ENCODE data around the gene SFSWAP. TPM values are rescaled to one million over a fixed set of nuclear protein-coding genes. Genes with fewer than 3 reads are reported as not detected.

Gene SFSWAP
- total and polyA plus RNA-seq, 4 donors = 6.1 to 21.6 (median 10.1) TPM

GRCh38 chr12:131765961-131766360, 55.1 kb downstream of the SFSWAP start:
- Histone ChIP-seq H3K4me3 (ENCODE audit: low read depth in 1 of 3, low read length in 3 of 3) (no peak overlapping the region), H3K4me1 (ENCODE audit: control insufficient read depth in 4 of 4, insufficient read depth in 4 of 4, low read length in 3 of 4) (no peaks in the 10 kb centered on the region), H3K9ac (ENCODE audit: low read depth in 1 of 2, low read length in 2 of 2) (no peak overlapping the region), H3K9me3 (ENCODE audit: control insufficient read depth in 4 of 4, low read length in 3 of 4) (no peaks in the 10 kb centered on the region), H3K27ac (ENCODE audit: low read depth in 1 of 2, low read length in 2 of 2) (no peak overlapping the region), H3K36me3 (ENCODE audit: control insufficient read depth in 4 of 4, insufficient read depth in 3 of 4, low read depth in 1 of 4, low read length in 3 of 4) (peaks cover 15 to 72% (median 52%) of the 10 kb centered on the region in 4 donors), H3K27me3 (ENCODE audit: control insufficient read depth in 4 of 4, insufficient read depth in 4 of 4, low read length in 3 of 4) (no peaks in the 10 kb centered on the region)
- TF ChIP-seq EGR1 (IDR thresholded peaks at IDR 0.05; ENCODE audit: low read depth in 2 of 2) = no peak
- no peak for TF ChIP-seq HNF4A (conservative IDR thresholded peaks at IDR 0.05)
- TF ChIP-seq TAF1 (conservative IDR thresholded peaks at IDR 0.05) = no peak
- TF ChIP-seq SP1 (IDR thresholded peaks at IDR 0.05) = no peak
- no peak for TF ChIP-seq FOXA2 (IDR thresholded peaks at IDR 0.05)
- TF ChIP-seq JUND (IDR thresholded peaks at IDR 0.05) = no peak
- WGBS = 99% methylated on average over 10 of the region's 10 CpGs
- DNase-seq (ENCODE audit: low spot score) = no peak

GRCh38 chr12:131766382-131767107, 55.7 kb downstream of the SFSWAP start:
- DNase-seq (ENCODE audit: low spot score) = no peak
- no peak overlapping the region for H3K4me3 ChIP-seq (ENCODE audit: low read depth in 1 of 3, low read length in 3 of 3)
- no peaks in the 10 kb centered on the region for H3K4me1 ChIP-seq (ENCODE audit: control insufficient read depth in 4 of 4, insufficient read depth in 4 of 4, low read length in 3 of 4)
- TF ChIP-seq HNF4A (conservative IDR thresholded peaks at IDR 0.05) = no peak
- no peak for TF ChIP-seq FOXA2 (IDR thresholded peaks at IDR 0.05)
- no peak for TF ChIP-seq FOXA1 (IDR thresholded peaks at IDR 0.05)
- TF ChIP-seq CTCF (IDR thresholded peaks at IDR 0.05; ENCODE audit: low read depth, low read length, missing input control) = no peak
- TF ChIP-seq TAF1 (conservative IDR thresholded peaks at IDR 0.05) = no peak
- TF ChIP-seq YY1 (IDR thresholded peaks at IDR 0.05) = no peak
- TF ChIP-seq RAD21 (IDR thresholded peaks at IDR 0.05) = no peak
- no peaks in the 10 kb centered on the region for H3K9me3 ChIP-seq (ENCODE audit: control insufficient read depth in 4 of 4, low read length in 3 of 4)
- H3K9ac ChIP-seq (ENCODE audit: low read depth in 1 of 2, low read length in 2 of 2) = no peak overlapping the region
- WGBS = 97% methylated on average over 15 of the region's 17 CpGs
- H3K27ac ChIP-seq (ENCODE audit: low read depth in 1 of 2, low read length in 2 of 2) = no peak overlapping the region
- H3K36me3 ChIP-seq (ENCODE audit: control insufficient read depth in 4 of 4, insufficient read depth in 3 of 4, low read depth in 1 of 4, low read length in 3 of 4) = peaks cover 15 to 72% (median 53%) of the 10 kb centered on the region in 4 donors
- no peaks in the 10 kb centered on the region for H3K27me3 ChIP-seq (ENCODE audit: control insufficient read depth in 4 of 4, insufficient read depth in 4 of 4, low read length in 3 of 4)

GRCh38 chr12:131770120-131770519, 59.2 kb downstream of the SFSWAP start:
- no peak overlapping the region for H3K9ac ChIP-seq (ENCODE audit: low read depth in 1 of 2, low read length in 2 of 2)
- H3K9me3 ChIP-seq (ENCODE audit: control insufficient read depth in 4 of 4, low read length in 3 of 4) = no peaks in the 10 kb centered on the region
- no peak overlapping the region for H3K4me3 ChIP-seq (ENCODE audit: low read depth in 1 of 3, low read length in 3 of 3)
- H3K36me3 ChIP-seq (ENCODE audit: control insufficient read depth in 4 of 4, insufficient read depth in 3 of 4, low read depth in 1 of 4, low read length in 3 of 4) = peaks cover 19 to 76% (median 51%) of the 10 kb centered on the region in 4 donors
- no peak for DNase-seq (ENCODE audit: low spot score)
- WGBS = 96% methylated on average over 12 of the region's 12 CpGs
- H3K27me3 ChIP-seq (ENCODE audit: control insufficient read depth in 4 of 4, insufficient read depth in 4 of 4, low read length in 3 of 4) = no peaks in the 10 kb centered on the region
- no peaks in the 10 kb centered on the region for H3K4me1 ChIP-seq (ENCODE audit: control insufficient read depth in 4 of 4, insufficient read depth in 4 of 4, low read length in 3 of 4)
- H3K27ac ChIP-seq (ENCODE audit: low read depth in 1 of 2, low read length in 2 of 2) = no peak overlapping the region
- TF ChIP-seq FOXA2 (IDR thresholded peaks at IDR 0.05) = no peak
- no peak for TF ChIP-seq HNF4G (IDR thresholded peaks at IDR 0.05)
- TF ChIP-seq GABPA (IDR thresholded peaks at IDR 0.05 in 1 of 2, conservative IDR thresholded peaks at IDR 0.05 in 1 of 2) = no peak
- no peak for TF ChIP-seq HNF4A (conservative IDR thresholded peaks at IDR 0.05)
- TF ChIP-seq JUND (IDR thresholded peaks at IDR 0.05) = no peak
- TF ChIP-seq SP1 (IDR thresholded peaks at IDR 0.05) = no peak
- TF ChIP-seq NR2F2 (IDR thresholded peaks at IDR 0.05) = no peak
- no peak for TF ChIP-seq ZBTB33 (IDR thresholded peaks at IDR 0.05)
- TF ChIP-seq RXRA (IDR thresholded peaks at IDR 0.05) = no peak
- TF ChIP-seq YY1 (IDR thresholded peaks at IDR 0.05) = no peak
- no peak for TF ChIP-seq FOXA1 (IDR thresholded peaks at IDR 0.05)
- no peak for TF ChIP-seq RAD21 (IDR thresholded peaks at IDR 0.05)
- TF ChIP-seq TAF1 (conservative IDR thresholded peaks at IDR 0.05) = no peak
- no peak for TF ChIP-seq REST (IDR thresholded peaks at IDR 0.05)
- TF ChIP-seq EGR1 (IDR thresholded peaks at IDR 0.05; ENCODE audit: low read depth in 2 of 2) = no peak
- no peak for TF ChIP-seq CTCF (IDR thresholded peaks at IDR 0.05; ENCODE audit: low read depth, low read length, missing input control)
